ENCODE results near the gene CNTNAP2.
"Not testable (repeated sequence)": the region's sequence is repeated elsewhere in the genome, so short reads cannot be mapped to it uniquely, and the experiment has no call there.

The CNTNAP2 gene

GRCh38 chr7:147106746-147107145 is 990.1 kb downstream of the CNTNAP2 start:
- no peak for DNase-seq (ENCODE audit: low spot score)

GRCh38 chr7:147114525-147114924 is 997.9 kb downstream of the CNTNAP2 start:
- DNase-seq (ENCODE audit: low spot score) = not testable (repeated sequence)

GRCh38 chr7:147136352-147136751 is 1019.8 kb downstream of the CNTNAP2 start:
- no peak for DNase-seq (ENCODE audit: low spot score)

- no peak for DNase-seq (ENCODE audit: low spot score)
Observed at GRCh38 chr7:147145194-147145593, 1028.6 kb downstream of the CNTNAP2 start.

GRCh38 chr7:147146169-147146568 is 1029.6 kb downstream of the CNTNAP2 start:
- no peak for DNase-seq (ENCODE audit: low spot score)

- DNase-seq (ENCODE audit: low spot score) = no peak
Observed at GRCh38 chr7:147151661-147152060, 1035.1 kb downstream of the CNTNAP2 start.

GRCh38 chr7:147153571-147153970 is 1037.0 kb downstream of the CNTNAP2 start:
- no peak for DNase-seq (ENCODE audit: low spot score)

GRCh38 chr7:147161405-147161804 is 1044.8 kb downstream of the CNTNAP2 start:
- no peak for DNase-seq (ENCODE audit: low spot score)

GRCh38 chr7:147170341-147171012 is 1053.9 kb downstream of the CNTNAP2 start:
- no peak for DNase-seq (ENCODE audit: low spot score)

GRCh38 chr7:147171013-147171391 is 1054.4 kb downstream of the CNTNAP2 start:
- DNase-seq (ENCODE audit: low spot score) = no peak

GRCh38 chr7:147173883-147174282 is 1057.3 kb downstream of the CNTNAP2 start:
- no peak for DNase-seq (ENCODE audit: low spot score)

GRCh38 chr7:147182874-147183273 is 1066.3 kb downstream of the CNTNAP2 start:
- no peak for DNase-seq (ENCODE audit: low spot score)

- DNase-seq (ENCODE audit: low spot score) = no peak
Observed at GRCh38 chr7:147183276-147183675, 1066.7 kb downstream of the CNTNAP2 start.

- DNase-seq (ENCODE audit: low spot score) = no peak
Observed at GRCh38 chr7:147188467-147188866, 1071.9 kb downstream of the CNTNAP2 start.

- DNase-seq (ENCODE audit: low spot score) = no peak
Observed at GRCh38 chr7:147193476-147193875, 1076.9 kb downstream of the CNTNAP2 start.

- DNase-seq (ENCODE audit: low spot score) = no peak
Observed at GRCh38 chr7:147196481-147196880, 1079.9 kb downstream of the CNTNAP2 start.

- peak; percentile 15 for DNase-seq (ENCODE audit: low spot score)
Observed at GRCh38 chr7:147197006-147197405, 1080.4 kb downstream of the CNTNAP2 start.

- DNase-seq (ENCODE audit: low spot score) = no peak
Observed at GRCh38 chr7:147199868-147200267, 1083.3 kb downstream of the CNTNAP2 start.

- DNase-seq (ENCODE audit: low spot score) = no peak
Observed at GRCh38 chr7:147207988-147208387, 1091.4 kb downstream of the CNTNAP2 start.

GRCh38 chr7:147231275-147231674 is 1114.7 kb downstream of the CNTNAP2 start:
- no peak for DNase-seq (ENCODE audit: low spot score)

GRCh38 chr7:147235645-147236382 is 1119.2 kb downstream of the CNTNAP2 start:
- no peak for DNase-seq (ENCODE audit: low spot score)

- no peak for DNase-seq (ENCODE audit: low spot score)
Observed at GRCh38 chr7:147240468-147240867, 1123.9 kb downstream of the CNTNAP2 start.

- peak; percentile 50 for DNase-seq (ENCODE audit: low spot score)
Observed at GRCh38 chr7:147245274-147245673, 1128.7 kb downstream of the CNTNAP2 start.

- no peak for DNase-seq (ENCODE audit: low spot score)
Observed at GRCh38 chr7:147249956-147250355, 1133.4 kb downstream of the CNTNAP2 start.

Data from LoVo (cell line).